ENCODE data around the gene ARGFX. TPM values are rescaled to one million over a fixed set of nuclear protein-coding genes. Genes with fewer than 3 reads are reported as not detected.

Gene ARGFX
- total and polyA plus RNA-seq, 2 experiments from 2014 or later: not detected

- Histone ChIP-seq H3K27me3 (ENCODE audit: insufficient read depth) (no peaks in the 10 kb centered on the region), H3K4me1 (ENCODE audit: insufficient read depth) (no peaks in the 10 kb centered on the region), H3K27ac (ENCODE audit: low read depth) (no peak overlapping the region), H4K20me1 (replicated peaks; ENCODE audit: insufficient read depth) (peaks cover 9% of the 10 kb centered on the region; the same call in 1 of the 2 replicates), H3F3A (replicated peaks; ENCODE audit: low read depth) (no peaks in the 10 kb centered on the region), H3K9me2 (ENCODE audit: insufficient read depth) (no peaks in the 10 kb centered on the region), H3K4me2 (no peak overlapping the region), H3K4me3 (no peak overlapping the region), H3K36me3 (ENCODE audit: insufficient read depth) (peaks cover 15% of the 10 kb centered on the region), H2AFZ (no peak overlapping the region), H3K79me2 (replicated peaks; ENCODE audit: insufficient read depth) (peaks cover 33% of the 10 kb centered on the region)
- Mint-ChIP-seq H3K27me3 (ENCODE audit: insufficient read depth, low read depth, poor library complexity) (no peaks in the 10 kb centered on the region), H3K4me3 (no peak overlapping the region), H3K9me3 (no peaks in the 10 kb centered on the region), H3K36me3 (ENCODE audit: low read depth) (peaks cover 58% of the 10 kb centered on the region), H3K4me1 (peaks cover 7% of the 10 kb centered on the region), H3K27ac (no peak overlapping the region)
- DNase-seq (ENCODE audit: low spot score) (no peak), ATAC-seq (no peak)
- TF ChIP-seq REST (IDR thresholded peaks at IDR 0.05; ENCODE audit: unreplicated experiment) (no peak), EZH2phosphoT487 (IDR thresholded peaks at IDR 0.05; ENCODE audit: unreplicated experiment) (no peak), ZNF462 (CRISPR knock-in tag; IDR thresholded peaks at IDR 0.05) (no peak), ZNF331 (CRISPR knock-in tag; IDR thresholded peaks at IDR 0.05; ENCODE audit: low read depth) (no peak), JUNB (IDR thresholded peaks at IDR 0.05; ENCODE audit: unreplicated experiment) (no peak), ETS1 (IDR thresholded peaks at IDR 0.05) (no peak), POLR2AphosphoS5 (IDR thresholded peaks at IDR 0.05; ENCODE audit: low read depth) (no peak), NANOG (IDR thresholded peaks at IDR 0.05; ENCODE audit: borderline replicate concordance) (no peak), EZH2 (IDR thresholded peaks at IDR 0.05; ENCODE audit: low read depth, unreplicated experiment) (no peak), STAT1 (IDR thresholded peaks at IDR 0.05; ENCODE audit: unreplicated experiment) (no peak), CTCF (conservative IDR thresholded peaks at IDR 0.05; ENCODE audit: low read depth in 2 of 2) (no peak), ZNF114 (CRISPR knock-in tag; IDR thresholded peaks at IDR 0.05) (no peak), CREB1 (CRISPR knock-in tag; IDR thresholded peaks at IDR 0.05; ENCODE audit: low read depth) (no peak)
Measured at GRCh38 chr3:121517953-121518655, 49.6 kb upstream of the ARGFX start.
